Measurements from ENCODE around the gene EXD1. TPM values are rescaled to one million over a fixed set of nuclear protein-coding genes. Genes with fewer than 3 reads are reported as not detected.

The EXD1 gene
- not detected in 2 replicates for total RNA-seq

GRCh38 chr15:41230650-41231421 lies at the start of gene EXD1, which contains the start of gene CHP1:
Gene EXD1 (minus strand): TSS chr15:41230757. CDS start chr15:41226575, 4,182 bp downstream.
Gene CHP1 (plus strand): TSS chr15:41231268. CDS start chr15:41231383, 115 bp downstream.

Other genes starting within 250 kb of the EXD1 start
- gene INO80, start 114.5 kb downstream of the EXD1 start, total RNA-seq, result 13.4 and 17.8 TPM in 2 replicates
- gene CHP1, start 511 bp upstream of the EXD1 start, total RNA-seq, result 160 and 167 TPM in 2 replicates
- gene OIP5, start 101.8 kb upstream of the EXD1 start, total RNA-seq, result 21.3 and 24.2 TPM in 2 replicates
- gene NUSAP1, start 102.1 kb upstream of the EXD1 start, total RNA-seq, result 106 and 111 TPM in 2 replicates
- 20.1 and 25.4 TPM in 2 replicates for gene NDUFAF1, start 171.7 kb upstream of the EXD1 start, total RNA-seq
- gene RTF1, start 186.3 kb upstream of the EXD1 start, total RNA-seq, result 13.4 and 15.5 TPM in 2 replicates

Measured in bronchus fibroblast of lung (primary cell).